Stimulated activated CD8-positive, alpha-beta memory T cell treated with anti-CD3 and anti-CD28 coated beads, Interleukin-15, amount 100 ng/mL, for 4 hours (primary cell): Measurements from ENCODE around the gene ELP6.

Source experiments
- DNase-seq, 2 donors: peaks; one replicate each; pipeline ENCODE4 v3.0.0-alpha.2; 2020; ENCODE audit warnings: low read depth in 2 of 2

ELP6 gene

GRCh38 chr3:47513125-47513929, at the start of gene ELP6:
TSS of gene ELP6 (minus strand) at chr3:47513712. CDS start at chr3:47513590, 122 bp downstream.
- DNase-seq = peak; percentile 93 to 94

GRCh38 chr3:47556351-47556750, 42.8 kb upstream of the ELP6 start:
- no peak for DNase-seq

GRCh38 chr3:47554335-47554734, 40.8 kb upstream of the ELP6 start:
- no peak for DNase-seq

GRCh38 chr3:47553407-47553806, 39.9 kb upstream of the ELP6 start:
- DNase-seq = no peak

- no peak for DNase-seq
Observed at GRCh38 chr3:47542471-47543173, 29.1 kb upstream of the ELP6 start.

- no peak for DNase-seq
Observed at GRCh38 chr3:47541583-47542108, 28.1 kb upstream of the ELP6 start.

GRCh38 chr3:47540281-47540680, 26.8 kb upstream of the ELP6 start:
- no peak for DNase-seq

GRCh38 chr3:47536967-47537366, 23.5 kb upstream of the ELP6 start:
- DNase-seq = no peak

- DNase-seq = no peak
Observed at GRCh38 chr3:47536221-47536891, 22.8 kb upstream of the ELP6 start.

GRCh38 chr3:47533996-47534454, 20.5 kb upstream of the ELP6 start:
- DNase-seq = no peak

- no peak for DNase-seq
Observed at GRCh38 chr3:47533481-47533880, 20.0 kb upstream of the ELP6 start.

GRCh38 chr3:47527952-47528725, 14.6 kb upstream of the ELP6 start:
- no peak for DNase-seq

- no peak for DNase-seq
Observed at GRCh38 chr3:47525617-47526016, 12.1 kb upstream of the ELP6 start.

- DNase-seq = no peak
Observed at GRCh38 chr3:47523310-47524073, 10.0 kb upstream of the ELP6 start.

GRCh38 chr3:47522082-47522987, 8.8 kb upstream of the ELP6 start:
- peak; percentile 20 to 38 for DNase-seq

GRCh38 chr3:47520756-47521155, 7.2 kb upstream of the ELP6 start:
- no peak for DNase-seq

GRCh38 chr3:47517937-47518336, 4.4 kb upstream of the ELP6 start:
- DNase-seq = no peak

- DNase-seq = no peak
Observed at GRCh38 chr3:47515864-47516319, 2.4 kb upstream of the ELP6 start.

GRCh38 chr3:47515100-47515499, 1.6 kb upstream of the ELP6 start:
- DNase-seq = no peak
